Mononuclear cell (primary cell): ENCODE data around the gene TK2. TPM values are rescaled to one million over a fixed set of nuclear protein-coding genes. Genes with fewer than 3 reads are reported as not detected.
A peak's percentile ranks its signal among the peaks of the same experiment; 100 is the strongest.
"Not testable (repeated sequence)": the region's sequence is repeated elsewhere in the genome, so short reads cannot be mapped to it uniquely, and the experiment has no call there.

Experiments used
- H3K27me3 ChIP-seq: 2 replicates; pipeline ENCODE4 v1.6.0; 2011; ENCODE audit warnings: low read length, control low read depth; ENCODE audit not compliant: insufficient read depth
- H3K4me1 ChIP-seq: 2 replicates; pipeline ENCODE4 v1.5.1; 2011; ENCODE audit warnings: mild to moderate bottlenecking, low read length, control low read depth; ENCODE audit not compliant: insufficient read depth
- H3K4me3 ChIP-seq: 2 replicates; pipeline ENCODE4 v1.5.1; 2011; ENCODE audit warnings: mild to moderate bottlenecking, low read length, moderate library complexity
- H3K9me3 ChIP-seq: 2 replicates; pipeline ENCODE4 v1.5.1; 2011; ENCODE audit warnings: low read depth, mild to moderate bottlenecking, control low read depth, low read length
- total RNA-seq: library from RNA; depleted of rRNA; stranded (reverse); fragments of >200 nt; gene quantifications from one replicate; pipeline ENCODE4 v1.2.3, GENCODE V29; 2012

The TK2 gene
- total RNA-seq, 1 donor: 8.8 TPM

DNA sequence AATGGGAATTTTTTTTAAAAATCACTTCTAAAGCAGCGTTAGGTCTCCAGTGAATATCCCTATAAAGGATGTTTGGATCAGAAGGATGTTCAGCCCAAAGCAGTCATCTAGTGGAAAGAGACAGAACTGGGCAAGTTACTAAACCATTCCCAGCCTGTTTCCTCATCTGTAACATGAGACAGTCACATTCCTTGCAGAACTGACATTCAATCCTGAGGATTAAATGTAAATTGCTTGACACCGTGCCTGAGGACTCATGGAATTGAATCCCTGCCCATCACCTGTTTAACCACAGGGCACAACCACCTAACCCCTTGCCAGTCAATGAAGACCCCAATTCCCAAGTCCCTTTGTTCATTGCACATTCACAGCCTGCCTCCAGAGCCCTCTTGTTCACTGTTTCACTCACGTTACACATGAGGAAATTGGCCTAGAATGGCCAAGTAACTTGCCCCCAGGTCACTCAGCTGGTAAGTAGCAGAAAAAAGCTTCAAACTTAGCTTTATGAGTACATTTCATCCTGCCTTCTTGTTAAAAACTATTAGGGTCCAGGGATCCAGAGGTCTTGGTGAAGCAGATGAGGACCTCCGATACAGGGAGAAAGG is 30.8 kb upstream of the TK2 start:
- Histone ChIP-seq H3K9me3 (no peaks in the 10 kb centered on the region), H3K27me3 (peaks cover 35% of the 10 kb centered on the region), H3K4me3 (no peak overlapping the region), H3K4me1 (peaks cover 31% of the 10 kb centered on the region)

DNA sequence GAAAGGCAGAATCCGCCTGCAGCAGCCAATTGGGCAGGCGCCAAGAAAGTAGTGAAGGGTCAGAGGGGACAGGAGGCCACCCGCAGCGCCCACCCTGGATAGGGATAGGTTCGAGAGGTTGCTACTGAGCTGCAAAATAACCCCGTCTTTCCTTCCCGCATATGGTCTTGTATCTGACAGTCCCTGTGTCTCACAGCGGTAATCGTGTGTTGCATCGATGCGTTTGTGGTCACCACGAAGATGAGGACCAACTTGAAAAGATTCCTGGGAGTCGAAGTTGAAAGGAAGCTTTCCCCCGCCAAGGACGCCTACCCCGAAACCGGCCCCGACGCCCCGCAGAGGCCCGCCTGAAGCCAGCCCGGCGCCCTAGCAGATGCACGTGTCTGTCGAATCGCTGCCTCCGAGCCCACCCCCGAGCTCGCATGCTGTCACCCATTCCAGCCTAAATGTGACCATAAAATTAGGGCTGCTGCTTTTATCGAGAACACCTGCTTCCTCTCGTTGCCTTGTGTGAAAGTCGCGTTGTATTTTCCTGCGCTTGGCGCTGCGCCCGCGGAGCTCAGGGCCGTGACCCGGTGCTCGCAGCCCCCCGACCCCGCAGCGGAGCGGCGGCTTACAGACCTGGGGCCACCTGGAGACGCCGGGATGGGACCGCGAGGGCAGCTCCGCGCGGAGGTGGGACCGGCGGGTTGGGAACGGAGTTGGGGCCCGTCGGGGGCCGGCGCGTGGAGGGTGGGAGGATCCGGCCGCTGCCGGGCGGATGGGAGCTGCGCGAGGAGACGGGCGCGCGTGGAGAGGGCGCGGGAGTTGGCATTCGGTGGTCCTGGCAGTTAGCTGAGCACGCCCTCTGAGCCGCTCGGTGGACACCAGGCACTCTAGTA is 29.0 kb upstream of the TK2 start, which contains the start of gene CMTM2:
Gene CMTM2 (plus strand): TSS at position 813 of the 881 bp plus-strand sequence. CDS start 145 bp downstream, outside the sequence.
- Histone ChIP-seq H3K4me3 (peak within 1 kb of the TSS; percentile 22), H3K27me3 (peaks cover 35% of the 10 kb centered on the region), H3K9me3 (no peaks in the 10 kb centered on the region), H3K4me1 (peaks cover 14% of the 10 kb centered on the region)

DNA sequence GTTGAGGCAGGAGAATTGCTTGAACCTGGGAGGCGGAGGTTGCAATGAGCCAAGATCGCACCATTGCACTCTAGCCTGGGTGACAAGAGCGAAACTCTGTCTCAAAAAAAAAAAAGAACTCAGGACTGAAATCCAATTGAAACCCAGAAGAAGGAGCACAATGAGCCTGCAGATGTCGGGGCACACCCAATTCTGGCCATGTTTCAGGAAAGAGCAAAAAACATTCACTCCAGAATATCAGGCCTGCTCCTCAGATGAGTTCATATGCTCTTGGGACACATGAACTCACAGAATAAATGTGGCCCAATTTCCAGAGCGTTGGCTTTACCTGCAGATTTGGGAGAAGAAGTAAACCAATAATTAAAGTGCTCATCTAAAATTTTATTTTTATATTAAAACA is 26.4 kb upstream of the TK2 start:
- H3K27me3 ChIP-seq: peaks cover 35% of the 10 kb centered on the region
- H3K4me1 ChIP-seq: peaks cover 20% of the 10 kb centered on the region
- H3K4me3 ChIP-seq: no peak overlapping the region
- no peaks in the 10 kb centered on the region for H3K9me3 ChIP-seq

DNA sequence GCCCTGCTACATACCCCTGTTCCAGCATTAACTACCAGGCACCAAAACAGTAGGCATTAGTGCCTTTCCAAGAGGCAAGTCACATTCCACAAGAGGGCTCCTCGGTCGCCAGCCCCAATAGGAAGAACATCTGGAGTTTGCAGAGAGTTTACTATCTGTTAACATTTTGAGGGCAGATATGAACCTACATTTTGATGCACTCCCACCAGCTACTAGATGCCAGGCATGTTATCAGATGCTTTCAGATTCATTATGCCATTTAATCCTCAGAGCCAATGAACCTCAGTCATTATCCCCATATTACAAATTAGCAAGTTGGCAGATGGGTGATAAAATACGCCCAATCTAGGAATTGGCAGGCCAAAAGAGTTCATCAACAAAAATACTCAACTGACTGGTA is 25.1 kb upstream of the TK2 start:
- Histone ChIP-seq H3K4me3 (no peak overlapping the region), H3K4me1 (peaks cover 20% of the 10 kb centered on the region), H3K27me3 (peaks cover 25% of the 10 kb centered on the region), H3K9me3 (no peaks in the 10 kb centered on the region)

DNA sequence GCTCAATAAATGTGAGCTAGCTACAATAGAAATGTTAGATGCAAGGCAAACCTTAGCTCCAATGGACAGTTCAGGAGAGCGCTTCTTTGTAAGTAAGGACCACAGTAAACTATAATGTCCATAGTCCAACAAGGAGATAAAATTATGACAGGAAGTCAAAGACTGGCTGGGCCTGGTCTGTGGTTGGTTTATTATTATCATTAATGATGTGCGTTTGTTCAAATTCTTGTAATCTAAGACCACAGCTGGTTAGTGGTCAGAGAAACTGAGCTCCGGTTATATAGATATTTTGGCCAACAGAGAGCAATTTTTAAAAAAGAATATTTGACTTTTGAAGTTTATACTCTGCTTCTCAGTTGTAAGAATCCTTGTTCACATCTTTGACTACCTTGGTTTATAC is 24.6 kb upstream of the TK2 start:
- Histone ChIP-seq H3K4me3 (no peak overlapping the region), H3K4me1 (peaks cover 19% of the 10 kb centered on the region), H3K9me3 (no peaks in the 10 kb centered on the region), H3K27me3 (peaks cover 21% of the 10 kb centered on the region)

DNA sequence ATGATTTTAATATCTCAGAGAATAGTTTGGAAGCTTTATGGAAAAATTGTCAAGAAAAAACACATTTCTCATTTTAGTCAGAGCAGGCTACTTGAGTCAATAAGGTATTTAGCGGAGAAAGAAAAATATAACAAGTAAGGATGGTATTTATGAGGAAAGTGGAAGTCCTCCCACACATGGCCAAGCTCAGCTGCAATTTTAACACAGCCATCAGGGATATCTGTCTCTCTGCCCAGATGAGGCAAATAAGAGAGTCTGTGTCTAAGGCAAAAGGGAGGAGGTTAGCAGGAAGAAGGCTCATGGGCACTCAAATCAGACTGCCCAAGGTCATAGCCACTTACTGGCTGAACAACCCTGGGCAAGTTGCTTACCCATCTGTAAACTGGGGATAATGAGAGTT is 24.2 kb upstream of the TK2 start:
- Histone ChIP-seq H3K4me1 (peaks cover 15% of the 10 kb centered on the region), H3K9me3 (no peaks in the 10 kb centered on the region), H3K27me3 (peaks cover 16% of the 10 kb centered on the region), H3K4me3 (no peak overlapping the region)

DNA sequence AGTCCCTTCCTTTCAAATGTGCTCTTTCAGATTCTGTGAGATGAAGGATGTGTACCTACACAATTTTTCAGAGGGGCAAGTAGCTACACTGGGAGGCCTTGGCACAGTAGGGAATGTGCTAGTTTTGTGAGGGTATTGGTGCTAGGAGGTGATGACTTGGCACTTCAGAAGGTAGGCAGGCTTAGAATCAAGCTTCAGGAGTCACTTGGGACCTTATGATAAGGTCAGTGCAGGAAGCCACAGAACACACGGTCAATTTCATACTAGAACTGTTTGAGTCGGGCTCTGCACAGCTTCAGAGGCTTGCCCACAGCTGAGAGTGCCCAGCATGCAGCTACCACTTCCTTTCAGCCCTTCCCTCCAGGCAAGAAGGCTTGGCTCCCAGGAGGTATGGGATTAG is 22.4 kb upstream of the TK2 start:
- peaks cover 7% of the 10 kb centered on the region for H3K4me1 ChIP-seq

DNA sequence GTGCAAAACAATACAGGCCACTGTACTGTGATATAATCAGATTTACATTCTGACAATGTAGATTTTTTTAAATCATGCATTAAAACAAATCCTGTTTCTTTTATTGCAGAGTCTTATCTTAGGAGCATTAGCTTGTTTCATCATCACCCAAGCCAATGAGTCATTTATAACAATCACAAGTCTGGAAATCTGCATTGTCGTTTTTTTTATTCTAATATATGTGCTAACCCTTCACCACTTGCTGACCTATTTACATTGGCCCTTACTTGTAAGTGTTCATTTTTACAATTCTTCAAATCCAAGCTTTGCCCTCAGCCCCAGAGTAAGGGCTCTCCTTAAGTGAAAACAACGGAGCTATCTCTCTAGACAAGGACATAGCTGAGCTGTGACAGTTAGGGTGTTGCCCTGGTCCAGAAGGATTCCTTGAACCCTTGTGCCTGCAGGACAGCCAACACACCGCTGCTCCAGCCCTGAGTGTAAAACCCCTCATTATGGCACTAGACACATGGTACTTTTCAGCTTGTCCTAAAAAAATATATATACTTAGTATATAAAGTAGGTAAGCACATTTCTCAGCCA is 20.0 kb upstream of the TK2 start:
- no peaks in the 10 kb centered on the region for H3K9me3 ChIP-seq
- peaks cover 7% of the 10 kb centered on the region for H3K4me1 ChIP-seq
- H3K27me3 ChIP-seq: no peaks in the 10 kb centered on the region
- no peak overlapping the region for H3K4me3 ChIP-seq

More for the DNA sequence above, 22.4 kb upstream of the TK2 start:
- Histone ChIP-seq H3K27me3 (no peaks in the 10 kb centered on the region), H3K9me3 (no peaks in the 10 kb centered on the region), H3K4me3 (no peak overlapping the region)

DNA sequence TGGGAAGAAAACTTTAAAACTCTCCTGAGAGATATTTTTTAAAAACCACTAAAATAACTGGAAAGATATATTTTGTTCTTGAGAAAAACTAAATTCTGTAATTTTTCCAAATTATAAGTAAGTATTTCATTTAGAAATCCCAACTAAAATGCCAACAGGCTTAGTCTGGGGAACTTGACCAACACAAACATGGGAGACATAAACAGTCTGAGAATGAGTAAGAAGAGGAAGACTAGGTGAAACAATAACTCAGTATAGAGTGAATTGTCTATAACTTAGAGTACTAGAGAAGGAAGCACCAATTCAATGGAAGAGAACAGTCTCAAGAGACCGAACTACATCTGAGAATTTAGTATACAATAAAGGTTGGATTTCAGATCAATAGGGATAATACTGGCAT is 19.2 kb upstream of the TK2 start:
- H3K4me1 ChIP-seq: peaks cover 7% of the 10 kb centered on the region
- H3K4me3 ChIP-seq: no peak overlapping the region
- H3K27me3 ChIP-seq: no peaks in the 10 kb centered on the region
- no peaks in the 10 kb centered on the region for H3K9me3 ChIP-seq

DNA sequence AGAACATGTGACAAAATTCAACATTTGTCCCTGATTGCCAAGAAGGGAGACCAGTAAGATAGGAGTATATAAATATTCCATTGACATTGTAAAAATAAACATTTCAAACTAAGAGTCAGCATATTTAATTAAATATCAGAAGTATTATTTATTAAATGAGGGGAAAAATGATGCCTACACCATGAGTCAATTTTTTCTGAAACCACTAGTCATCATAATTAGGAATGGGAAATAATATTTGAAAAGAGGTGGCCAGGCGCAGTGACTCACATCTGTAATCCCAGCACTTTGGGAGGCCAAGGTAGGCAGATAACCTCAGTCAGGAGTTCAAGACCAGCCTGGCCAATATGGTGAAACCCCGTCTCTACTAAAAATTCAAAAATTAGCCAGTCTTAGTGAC is 18.4 kb upstream of the TK2 start:
- Histone ChIP-seq H3K27me3 (no peaks in the 10 kb centered on the region), H3K4me1 (peaks cover 7% of the 10 kb centered on the region), H3K9me3 (no peaks in the 10 kb centered on the region), H3K4me3 (no peak overlapping the region)

DNA sequence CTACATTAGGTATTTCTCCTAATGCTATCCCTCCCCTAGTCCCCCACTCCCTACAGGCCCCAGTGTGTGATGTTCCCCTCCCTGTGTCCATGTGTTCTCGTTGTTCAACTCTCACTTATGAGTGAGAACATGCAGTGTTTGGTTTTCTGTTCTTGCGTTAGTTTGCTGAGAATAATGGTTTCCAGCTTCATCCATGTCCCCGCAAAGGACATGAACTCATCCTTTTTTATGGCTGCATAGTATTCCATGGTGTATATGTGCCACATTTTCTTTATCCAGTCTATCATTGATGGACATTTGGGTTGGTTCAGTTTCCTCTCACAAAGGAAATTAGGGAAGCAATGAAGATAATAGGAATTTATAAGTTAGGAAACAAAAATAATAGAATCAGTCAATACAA is 17.3 kb upstream of the TK2 start:
- not testable (repeated sequence) for H3K4me1 ChIP-seq, H3K4me3 ChIP-seq, H3K27me3 ChIP-seq, H3K9me3 ChIP-seq

DNA sequence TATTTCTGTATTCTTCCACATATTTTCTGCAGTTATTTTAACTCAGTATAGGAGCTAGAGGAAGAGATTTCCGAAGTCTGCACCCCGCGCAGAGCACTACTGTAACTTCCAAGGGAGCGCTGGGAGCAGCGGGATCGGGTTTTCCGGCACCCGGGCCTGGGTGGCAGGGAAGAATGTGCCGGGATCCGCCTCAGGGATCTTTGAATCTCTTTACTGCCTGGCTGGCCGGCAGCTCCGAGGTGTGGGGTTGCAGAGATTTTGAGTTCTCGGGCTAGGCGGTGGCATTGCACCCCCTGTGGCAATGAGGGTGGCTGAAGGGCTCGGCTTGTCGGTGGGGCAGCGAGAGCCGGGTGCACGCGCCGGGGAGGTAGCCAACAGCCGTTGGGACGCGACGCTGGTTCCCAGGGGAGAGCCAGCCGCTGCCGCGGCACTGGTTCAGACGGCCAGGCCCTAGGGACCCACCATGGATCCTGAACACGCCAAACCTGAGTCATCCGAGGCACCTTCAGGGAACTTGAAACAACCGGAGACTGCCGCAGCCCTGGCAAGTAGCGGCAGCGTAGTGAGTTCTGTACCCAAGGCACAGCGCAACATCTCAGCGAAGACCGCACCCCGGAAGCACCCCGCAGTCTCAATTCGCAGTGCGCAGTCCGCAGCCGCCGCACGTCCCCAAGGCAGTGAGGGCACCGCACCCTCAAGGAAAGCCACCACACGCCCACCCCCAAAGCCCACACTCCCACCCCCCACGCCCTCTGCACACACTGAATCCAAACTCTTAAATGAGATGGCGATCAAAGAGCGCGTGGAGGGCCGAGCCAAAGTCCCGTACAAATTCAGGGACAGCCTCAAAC is 16.4 kb upstream of the TK2 start, which contains the start of gene CMTM1:
Gene CMTM1 (plus strand): TSS at position 389 of the 851 bp plus-strand sequence. CDS start 75 bp downstream, at position 464.
- no peaks in the 10 kb centered on the region for H3K9me3 ChIP-seq
- H3K27me3 ChIP-seq: no peaks in the 10 kb centered on the region
- peaks cover 16% of the 10 kb centered on the region for H3K4me1 ChIP-seq
- H3K4me3 ChIP-seq: no peak within 1 kb of the TSS

DNA sequence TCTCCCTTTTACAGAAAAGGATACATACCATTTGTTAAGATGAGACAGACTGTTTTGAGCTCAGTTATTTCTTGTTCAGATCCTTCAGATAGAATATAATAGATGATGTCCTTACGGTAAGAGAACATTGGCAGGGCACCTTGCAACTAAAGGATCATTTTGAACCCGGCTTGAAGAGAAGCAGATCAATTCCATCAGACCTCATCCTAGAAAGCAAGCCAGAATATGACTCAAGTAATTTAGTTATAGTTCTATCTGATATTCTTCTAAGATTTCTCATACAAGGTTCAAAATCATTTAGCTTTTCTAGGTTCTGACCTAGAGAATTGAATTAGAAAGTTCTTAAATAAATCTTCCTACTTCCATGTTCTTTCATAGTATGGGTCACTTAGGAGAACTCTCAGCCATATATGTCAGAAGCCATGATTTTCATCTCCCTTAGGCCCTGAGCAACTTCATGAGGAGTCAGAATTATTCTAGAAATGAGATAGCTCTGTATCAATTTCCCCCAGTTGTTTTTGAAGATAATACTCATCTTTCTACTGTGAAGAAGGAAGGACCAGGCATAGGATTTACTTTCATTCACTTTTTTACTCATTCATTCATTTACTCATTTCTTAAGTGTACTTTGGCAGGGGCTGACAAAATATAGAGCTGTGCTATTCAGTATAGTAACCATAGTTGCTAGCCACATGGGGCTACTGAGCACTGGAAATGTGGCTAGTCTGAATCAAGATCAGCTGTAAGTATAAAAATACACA is 13.8 kb upstream of the TK2 start:
- Histone ChIP-seq H3K4me1 (peaks cover 34% of the 10 kb centered on the region), H3K4me3 (no peak overlapping the region), H3K27me3 (no peaks in the 10 kb centered on the region), H3K9me3 (no peaks in the 10 kb centered on the region)

DNA sequence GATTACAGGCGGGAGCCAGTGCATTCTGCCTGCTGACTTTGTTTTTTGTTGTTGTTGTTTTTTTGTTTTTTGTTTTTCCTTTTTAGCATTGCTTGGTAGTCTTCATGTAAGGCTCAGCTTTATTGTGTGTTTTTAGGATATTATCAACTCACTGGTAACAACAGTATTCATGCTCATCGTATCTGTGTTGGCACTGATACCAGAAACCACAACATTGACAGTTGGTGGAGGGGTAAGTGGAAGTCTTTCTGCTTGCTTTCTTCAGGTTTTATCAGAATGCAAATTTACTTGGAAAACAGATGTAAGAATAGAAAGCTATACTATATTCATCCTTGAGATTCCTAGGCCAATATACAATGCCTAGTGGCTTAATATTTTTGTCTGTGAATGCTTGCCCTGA is 13.1 kb upstream of the TK2 start:
- peaks cover 35% of the 10 kb centered on the region for H3K4me1 ChIP-seq
- H3K9me3 ChIP-seq: no peaks in the 10 kb centered on the region
- no peak overlapping the region for H3K4me3 ChIP-seq
- H3K27me3 ChIP-seq: no peaks in the 10 kb centered on the region
